Measurements from ENCODE around the gene SYT12. TPM values are rescaled to one million over a fixed set of nuclear protein-coding genes. Genes with fewer than 3 reads are reported as not detected.

The SYT12 gene
- total and polyA plus RNA-seq, 2 of the 8 experiments (the other 6 are each of a cell fraction or from before 2014, with no cell fraction given): 1.4 to 3.3 TPM

DNA sequence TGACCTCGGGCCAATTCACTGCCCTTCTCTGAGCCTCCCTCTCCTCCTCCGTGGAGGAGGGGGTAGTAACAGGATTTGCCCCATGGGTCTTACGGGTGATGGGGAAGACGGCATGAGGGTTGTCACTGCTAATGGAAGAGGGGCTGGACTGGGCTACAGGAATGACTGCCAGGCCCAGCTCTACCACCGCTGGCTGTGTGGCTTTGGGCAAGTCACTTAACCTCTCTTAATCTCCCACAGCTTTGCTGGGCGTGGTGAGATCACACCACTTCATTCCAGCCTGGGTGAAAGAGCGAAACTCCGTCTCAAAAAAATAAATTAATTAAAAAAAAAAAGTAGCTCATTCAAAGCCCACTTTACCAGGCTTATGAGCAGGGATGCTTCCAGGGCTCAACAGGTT, 2.8 kb downstream of the SYT12 start:
- H2BK12ac ChIP-seq (ENCODE audit: low read depth, low read length): no peak overlapping the region
- H2AFZ ChIP-seq (ENCODE audit: low read length): no peak overlapping the region
- TF ChIP-seq HDAC2 (IDR thresholded peaks at IDR 0.05; ENCODE audit: borderline replicate concordance in 1 of 2, low read depth in 2 of 2, low read length in 2 of 2): no peak
- TF ChIP-seq CTBP2 (IDR thresholded peaks at IDR 0.05; ENCODE audit: borderline replicate concordance, insufficient read depth, insufficient read length, low read length): no peak
- TF ChIP-seq TBP (IDR thresholded peaks at IDR 0.05; ENCODE audit: low read depth, low read length): no peak
- no peak for TF ChIP-seq EZH2 (IDR thresholded peaks at IDR 0.05; ENCODE audit: low read depth, low read length, severe bottlenecking)
- TF ChIP-seq SP2 (IDR thresholded peaks at IDR 0.05; ENCODE audit: low read length): no peak
- no peak for TF ChIP-seq ASH2L (IDR thresholded peaks at IDR 0.05; ENCODE audit: low read length)
- no peak for TF ChIP-seq CBX8 (IDR thresholded peaks at IDR 0.05; ENCODE audit: borderline replicate concordance, low read depth, low read length)
- no peak for TF ChIP-seq ZNF274 (IDR thresholded peaks at IDR 0.05; ENCODE audit: borderline replicate concordance, extremely low read depth, low read length)
- TF ChIP-seq FOSL1 (IDR thresholded peaks at IDR 0.05; ENCODE audit: insufficient read depth, low read depth, low read length): no peak
- TF ChIP-seq, protein P1, sequence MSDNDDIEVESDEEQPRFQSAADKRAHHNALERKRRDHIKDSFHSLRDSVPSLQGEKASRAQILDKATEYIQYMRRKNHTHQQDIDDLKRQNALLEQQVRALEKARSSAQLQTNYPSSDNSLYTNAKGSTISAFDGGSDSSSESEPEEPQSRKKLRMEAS (IDR thresholded peaks at IDR 0.05): no peak
- H3K36me3 ChIP-seq (ENCODE audit: control insufficient read depth in 2 of 4, insufficient read depth in 4 of 4, low read length in 3 of 4): no peaks in the 10 kb centered on the region
- POLR2A ChIA-PET (ENCODE audit: partially characterized antibody): interaction anchor here (0.9 to 1.6 kb wide), 2 partner anchors 29 to 36 kb away, joined by 3 read pairs; no protein-coding TSS in a partner anchor
- no peak overlapping the region for H3K4ac ChIP-seq (replicated peaks; ENCODE audit: insufficient read length, low read depth, low read length)
- DNase-seq (ENCODE audit: low read depth in 1 of 2, low spot score in 2 of 2) (no peak), FAIRE-seq (no peak)
- no peak overlapping the region for H4K8ac ChIP-seq (ENCODE audit: extremely low read depth, insufficient read depth, low read length)
- no peak overlapping the region for H3K27ac ChIP-seq (ENCODE audit: low read depth, low read length)
- H3K27me3 ChIP-seq (replicated peaks in 1 of 4; ENCODE audit: control insufficient read depth in 3 of 4, extremely low read depth in 1 of 4, insufficient read depth in 3 of 4, low read length in 3 of 4): peaks cover 24 to 37% (median 29%) of the 10 kb centered on the region in 4 experiments
- H3K9ac ChIP-seq (replicated peaks in 1 of 4; ENCODE audit: extremely low read depth in 1 of 4, low read depth in 3 of 4, low read length in 3 of 4): no peak overlapping the region
- H3K14ac ChIP-seq (ENCODE audit: insufficient read length): no peak overlapping the region
- H2BK5ac ChIP-seq (ENCODE audit: low read depth, low read length): no peak overlapping the region
- H2BK20ac ChIP-seq (ENCODE audit: low read length): no peak overlapping the region
- H4K5ac ChIP-seq (ENCODE audit: insufficient read length, low read depth, low read length): no peak overlapping the region
- peaks cover 0 to 5% of the 10 kb centered on the region in 2 experiments for H4K20me1 ChIP-seq (replicated peaks in 1 of 2; ENCODE audit: control insufficient read depth in 1 of 2, insufficient read depth in 2 of 2, low read length in 2 of 2)
- H3K79me1 ChIP-seq (ENCODE audit: low read depth, low read length): no peaks in the 10 kb centered on the region; the same call in 1 of the 2 replicates
- no peaks in the 10 kb centered on the region for H3K79me2 ChIP-seq (ENCODE audit: control insufficient read depth in 1 of 2, insufficient read depth in 2 of 2, low read length in 2 of 2)
- peaks cover 7% of the 10 kb centered on the region for H3K23me2 ChIP-seq (ENCODE audit: low read depth, low read length)
- H3K4me2 ChIP-seq (ENCODE audit: insufficient read depth in 1 of 2, low read depth in 2 of 2, low read length in 2 of 2): no peak overlapping the region
- WGBS, 2 experiments (ENCODE audit: extremely low coverage in 1 of 2, insufficient coverage in 1 of 2, insufficient read length in 1 of 2, insufficient replicate concordance in 2 of 2, low coverage in 1 of 2, low lambda C conversion rate in 2 of 2, missing lambda C conversion rate in 1 of 2): 93% methylated on average over 8 of the region's 8 CpGs; no CpG with 5 or more reads in 1 of the 2 experiments
- H3K23ac ChIP-seq (ENCODE audit: insufficient read length): no peak overlapping the region
- H3K4me1 ChIP-seq (replicated peaks in 1 of 4; ENCODE audit: control insufficient read depth in 3 of 4, insufficient read depth in 4 of 4, low read length in 3 of 4): peaks cover 2 to 9% (median 7%) of the 10 kb centered on the region in 4 experiments; a peak in 6 of 7 replicates
- H3K4me3 ChIP-seq (ENCODE audit: extremely low read depth in 1 of 4, insufficient read depth in 2 of 4, low read depth in 3 of 4, low read length in 4 of 4): no peak overlapping the region
- no peak overlapping the region for H3K18ac ChIP-seq (ENCODE audit: extremely low read depth, low read length)
- H2BK15ac ChIP-seq (ENCODE audit: low read length): no peak overlapping the region
- H2AK5ac ChIP-seq (ENCODE audit: low read depth, low read length): no peak overlapping the region
- CTCF ChIA-PET (ENCODE audit: partially characterized antibody): interaction anchor here (0.6 to 2.4 kb wide), 9 partner anchors 9 to 1619 kb away, joined by 3 to 7 read pairs (median 3); no protein-coding TSS in a partner anchor
- H3K56ac ChIP-seq (replicated peaks; ENCODE audit: insufficient read length, low read depth, low read length): no peak overlapping the region
- H3K9me3 ChIP-seq (ENCODE audit: insufficient read depth in 2 of 2, low read depth in 1 of 2, low read length in 1 of 2): peaks cover 3 to 4% of the 10 kb centered on the region in 2 experiments; a peak in 2 of 4 replicates
- H4K91ac ChIP-seq (replicated peaks; ENCODE audit: insufficient read length, low read length): no peak overlapping the region
- no peak overlapping the region for H2BK120ac ChIP-seq (replicated peaks; ENCODE audit: low read depth, low read length)
